Peyer's patch (tissue), 4 donors: ENCODE results near the gene EBI3. TPM values are rescaled to one million over a fixed set of nuclear protein-coding genes. Genes with fewer than 3 reads are reported as not detected.

Source experiments
- DNase-seq, 3 donors: peaks; one replicate each; pipeline ENCODE4 v3.0.0-alpha.2; 2017 to 2019
- H3K27ac ChIP-seq, 4 donors: fragments of 200-600 bp; sonication (generic); one replicate each; pipeline ENCODE4 v1.5.1; 2016 to 2019
- H3K27me3 ChIP-seq, 2 donors: fragments of 200-600 bp; sonication (generic); one replicate each; pipeline ENCODE4 v1.5.1; 2019
- H3K36me3 ChIP-seq, 3 donors: fragments of 200-600 bp; sonication (generic); one replicate each; pipeline ENCODE4 v1.5.1; 2016 to 2019
- H3K4me1 ChIP-seq, 4 donors: fragments of 200-600 bp; sonication (generic); one replicate each; pipeline ENCODE4 v1.5.1; 2016 to 2019
- H3K4me3 ChIP-seq, 4 donors: fragments of 200-600 bp; sonication (generic); 1 replicate in 3 of 4; 2 replicates in 1 of 4; pipeline ENCODE4 v1.5.1; 2016 to 2019; ENCODE audit warnings: mild to moderate bottlenecking in 1 of 4
- H3K9me3 ChIP-seq, 4 donors: fragments of 200-600 bp; sonication (generic); one replicate each; pipeline ENCODE4 v1.5.1; 2016 to 2019; ENCODE audit warnings: mild to moderate bottlenecking in 1 of 4
- POLR2A ChIP-seq, 2 donors: fragments of 450-650 bp; IDR thresholded peaks; one replicate each; pipeline ENCODE4 v1.5.1; 2017; ENCODE audit warnings: antibody characterized with exemption in 2 of 2, mild to moderate bottlenecking in 2 of 2, moderate library complexity in 2 of 2
- total RNA-seq, 4 donors: library from RNA; depleted of rRNA; stranded (reverse); fragments of >200 nt; gene quantifications; one replicate each; pipeline ENCODE4 v1.1.0, GENCODE V29; 2016
- TF ChIP-seq, protein P1 (sequence below), 6 experiments: fragments of 450-650 bp in 4 of 6; fragments of 200-600 bp in 2 of 6; sonication (generic) in 1 of 6; IDR thresholded peaks; one replicate each; pipeline ENCODE4 v1.5.1; 2017 to 2019; ENCODE audit warnings: antibody characterized with exemption in 6 of 6, mild to moderate bottlenecking in 3 of 6, moderate library complexity in 1 of 6

The EBI3 gene
- 10 to 100 TPM in 1 of 4 donors, 1 to 10 TPM in 2, not detected in 1; 1.4 to 12.4 (median 1.9) TPM for total RNA-seq

DNA sequence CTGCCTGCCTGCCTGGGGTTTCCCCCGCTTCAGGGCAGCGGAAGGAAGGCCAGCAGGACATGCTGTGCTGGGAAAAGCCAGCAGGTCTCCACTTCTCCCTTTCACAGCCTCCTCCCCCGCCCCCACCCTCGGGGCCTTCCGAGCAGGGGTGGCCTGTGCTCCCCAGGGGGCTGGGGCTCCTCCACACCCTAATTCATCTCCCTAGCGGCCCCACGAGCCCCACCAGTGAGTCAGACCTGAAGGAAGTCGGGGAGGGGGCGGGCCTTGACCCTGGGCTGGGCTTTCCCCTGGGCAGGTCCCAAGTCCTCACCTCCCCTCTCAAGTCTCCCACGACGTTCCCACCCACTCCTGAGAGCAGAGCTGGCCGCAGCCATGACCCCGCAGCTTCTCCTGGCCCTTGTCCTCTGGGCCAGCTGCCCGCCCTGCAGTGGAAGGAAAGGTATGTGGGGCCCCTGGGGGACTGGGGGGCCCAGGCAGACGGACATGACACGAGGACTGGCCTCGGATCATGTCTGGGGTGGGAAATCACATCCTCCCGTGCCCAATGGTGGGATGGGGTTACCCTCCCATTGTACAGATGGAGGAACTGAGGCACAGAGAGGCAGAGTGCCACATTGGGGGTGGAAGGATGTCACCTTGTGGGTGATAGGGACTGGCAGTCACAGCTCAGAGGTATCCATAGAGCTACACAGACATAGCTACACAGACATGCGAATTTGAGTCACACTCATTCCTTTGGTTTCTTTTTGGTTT, at the start of gene EBI3:
TSS of gene EBI3 (plus strand) at position 345 of the 753 bp plus-strand sequence. CDS start at position 373, 28 bp downstream.
- DNase-seq, result peak in 1 of 3 donors; percentile 37
- Histone ChIP-seq H3K27ac (peak within 1 kb of the TSS in 1 of 4 donors; percentile 42), H3K36me3 (no peaks in the 10 kb centered on the region), H3K4me1 (peaks cover 0 to 8% (median 0%) of the 10 kb centered on the region in 4 donors), H3K27me3 (no peaks in the 10 kb centered on the region), H3K9me3 (no peaks in the 10 kb centered on the region), H3K4me3 (no peak within 1 kb of the TSS)
- TF ChIP-seq, protein P1, sequence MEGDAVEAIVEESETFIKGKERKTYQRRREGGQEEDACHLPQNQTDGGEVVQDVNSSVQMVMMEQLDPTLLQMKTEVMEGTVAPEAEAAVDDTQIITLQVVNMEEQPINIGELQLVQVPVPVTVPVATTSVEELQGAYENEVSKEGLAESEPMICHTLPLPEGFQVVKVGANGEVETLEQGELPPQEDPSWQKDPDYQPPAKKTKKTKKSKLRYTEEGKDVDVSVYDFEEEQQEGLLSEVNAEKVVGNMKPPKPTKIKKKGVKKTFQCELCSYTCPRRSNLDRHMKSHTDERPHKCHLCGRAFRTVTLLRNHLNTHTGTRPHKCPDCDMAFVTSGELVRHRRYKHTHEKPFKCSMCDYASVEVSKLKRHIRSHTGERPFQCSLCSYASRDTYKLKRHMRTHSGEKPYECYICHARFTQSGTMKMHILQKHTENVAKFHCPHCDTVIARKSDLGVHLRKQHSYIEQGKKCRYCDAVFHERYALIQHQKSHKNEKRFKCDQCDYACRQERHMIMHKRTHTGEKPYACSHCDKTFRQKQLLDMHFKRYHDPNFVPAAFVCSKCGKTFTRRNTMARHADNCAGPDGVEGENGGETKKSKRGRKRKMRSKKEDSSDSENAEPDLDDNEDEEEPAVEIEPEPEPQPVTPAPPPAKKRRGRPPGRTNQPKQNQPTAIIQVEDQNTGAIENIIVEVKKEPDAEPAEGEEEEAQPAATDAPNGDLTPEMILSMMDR (IDR thresholded peaks at IDR 0.05), result no peak
- no peak for TF ChIP-seq POLR2A (IDR thresholded peaks at IDR 0.05)

DNA sequence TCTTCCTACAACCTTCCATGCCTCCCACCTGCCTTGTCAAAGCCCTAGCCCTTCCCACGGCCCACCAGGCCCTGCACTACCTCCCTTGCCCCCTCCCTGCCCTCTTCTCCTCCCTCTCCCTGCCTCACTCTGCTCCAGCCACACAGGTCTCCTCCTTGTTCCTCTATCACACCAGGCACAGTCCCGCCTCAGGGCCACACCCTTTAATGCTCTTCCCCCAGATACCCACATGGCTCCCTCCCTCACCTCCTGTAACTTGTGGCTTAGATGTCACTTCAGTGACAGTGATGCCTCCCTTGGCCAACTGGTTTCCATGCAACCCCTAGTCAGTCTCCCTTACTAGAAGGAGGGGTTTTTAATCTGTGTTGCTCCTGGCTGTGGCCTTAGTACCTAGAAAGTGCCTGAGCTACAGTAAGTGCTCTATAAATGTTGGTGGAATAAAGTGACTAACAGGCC, 48.2 kb upstream of the EBI3 start:
- peak in 1 of 3 donors; percentile 50 for DNase-seq
- H3K4me3 ChIP-seq, result peak overlapping the region in 3 of 4 donors; percentile 13 to 86 (median 83)

DNA sequence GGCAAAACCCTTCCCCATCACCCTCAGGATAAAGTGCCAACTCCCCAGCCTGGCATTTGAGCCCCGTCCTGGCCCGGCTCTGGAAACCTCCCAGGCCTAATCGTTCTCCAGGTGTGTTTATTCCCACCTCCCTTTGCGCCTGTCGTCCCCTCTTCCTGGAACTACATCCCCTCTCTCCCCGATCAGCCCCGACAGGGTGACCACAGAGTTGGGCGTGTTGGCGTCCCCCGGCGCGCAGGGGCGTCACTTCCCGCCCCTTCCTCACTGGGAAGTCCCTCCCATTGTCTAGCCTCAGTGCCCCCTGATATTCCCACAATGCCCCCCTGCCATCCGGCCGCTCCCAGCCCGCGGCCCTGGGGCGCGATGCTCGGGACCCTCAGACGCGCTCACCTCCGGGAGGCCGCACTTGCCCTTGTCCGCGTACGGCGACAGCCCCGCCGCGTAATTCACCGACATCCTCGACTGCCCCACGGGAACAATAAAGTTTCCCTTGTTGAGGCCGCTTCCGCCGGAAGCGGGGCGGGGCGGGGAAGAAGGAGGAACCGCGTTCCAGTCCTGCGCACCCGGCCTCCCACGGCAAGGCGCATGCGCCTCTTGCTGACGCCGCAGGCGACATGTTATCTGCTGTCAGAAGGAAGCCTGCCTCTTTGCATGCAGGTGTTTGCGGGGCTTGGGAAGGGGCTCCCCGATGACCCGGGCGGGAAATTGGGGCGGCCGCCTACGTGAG, 47.1 kb upstream of the EBI3 start, which contains the start of the genes ANKRD24 and SIRT6:
TSS of gene ANKRD24 (plus strand) at position 606 of the 727 bp plus-strand sequence. CDS start 3,737 bp downstream, outside the sequence.
TSS of gene SIRT6 (minus strand) at position 480 of the 727 bp plus-strand sequence. CDS start at position 456, 24 bp downstream.
- peaks cover 0 to 20% (median 0%) of the 10 kb centered on the region in 3 donors for H3K36me3 ChIP-seq
- DNase-seq, result peak; percentile 93 to 98 (median 96)
- no peaks in the 10 kb centered on the region for H3K27me3 ChIP-seq
- H3K4me3 ChIP-seq, result peak within 1 kb of the TSS; percentile 70 to 86 (median 84)
- peak; percentile 64 to 73 for TF ChIP-seq POLR2A (IDR thresholded peaks at IDR 0.05)
- TF ChIP-seq, protein P1 (IDR thresholded peaks at IDR 0.05), result peak in 1 of 6 experiments; percentile 18
- H3K4me1 ChIP-seq, result peaks cover 5 to 24% (median 10%) of the 10 kb centered on the region in 4 donors
- peak within 1 kb of the TSS; percentile 78 to 84 (median 82) for H3K27ac ChIP-seq
- H3K9me3 ChIP-seq, result no peaks in the 10 kb centered on the region

More for the DNA sequence above, 48.2 kb upstream of the EBI3 start:
- Histone ChIP-seq H3K27me3 (no peaks in the 10 kb centered on the region), H3K27ac (peak overlapping the region in 3 of 4 donors; percentile 78 to 84 (median 83)), H3K9me3 (no peaks in the 10 kb centered on the region), H3K4me1 (peaks cover 5 to 24% (median 10%) of the 10 kb centered on the region in 4 donors), H3K36me3 (peaks cover 0 to 31% (median 0%) of the 10 kb centered on the region in 3 donors)
- TF ChIP-seq POLR2A (IDR thresholded peaks at IDR 0.05), result no peak
- TF ChIP-seq, protein P1 (IDR thresholded peaks at IDR 0.05), result no peak

DNA sequence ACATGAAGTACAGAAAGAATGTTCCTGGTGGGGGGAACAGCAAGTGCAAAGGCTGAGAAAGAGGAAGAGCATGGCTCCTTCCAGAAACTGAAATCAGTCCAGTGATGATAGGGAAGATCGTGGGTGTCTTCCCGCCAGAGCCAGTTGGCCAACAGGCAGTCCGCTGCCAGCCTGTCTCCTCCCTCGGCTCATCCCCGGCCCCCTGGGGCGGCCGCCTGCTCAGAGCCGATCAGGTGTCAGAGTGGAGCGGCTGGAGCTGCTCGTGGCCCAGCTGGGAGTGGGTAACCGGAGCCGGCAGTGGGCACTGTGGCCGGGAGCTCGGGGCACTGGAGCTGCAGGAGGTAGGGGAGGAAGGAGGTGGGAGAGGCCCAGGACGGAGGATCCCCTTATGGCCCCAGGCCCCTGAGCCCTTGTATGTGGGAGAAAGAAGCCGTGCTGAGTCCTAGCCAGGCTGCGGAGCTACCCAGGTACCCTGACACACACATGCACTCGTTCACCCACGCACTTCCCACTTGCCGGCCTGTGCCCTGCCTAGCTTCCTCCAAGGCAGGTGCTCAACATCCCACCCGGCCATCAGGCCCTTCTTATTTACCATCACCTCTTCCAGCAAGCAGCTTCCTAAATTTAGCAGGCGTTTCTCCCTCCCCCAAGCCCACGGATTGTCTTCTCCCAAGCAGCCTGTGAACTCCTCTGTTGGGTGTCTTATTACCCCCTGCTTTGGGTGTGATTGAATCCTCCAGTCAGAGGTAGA, 45.2 kb upstream of the EBI3 start:
- Histone ChIP-seq H3K4me1 (peaks cover 5 to 24% (median 10%) of the 10 kb centered on the region in 4 donors), H3K4me3 (no peak overlapping the region), H3K27ac (no peak overlapping the region), H3K9me3 (no peaks in the 10 kb centered on the region), H3K36me3 (peaks cover 0 to 6% (median 0%) of the 10 kb centered on the region in 3 donors), H3K27me3 (no peaks in the 10 kb centered on the region)
- TF ChIP-seq, protein P1 (IDR thresholded peaks at IDR 0.05), result no peak
- no peak for TF ChIP-seq POLR2A (IDR thresholded peaks at IDR 0.05)
- DNase-seq, result no peak
